Measurements from ENCODE around the gene NFXL1. TPM values are rescaled to one million over a fixed set of nuclear protein-coding genes. Genes with fewer than 3 reads are reported as not detected.

NFXL1 gene
- total and polyA plus RNA-seq, 2 of the 4 experiments (the other 2 are of a cell fraction): 13.9 to 23.1 TPM

DNA sequence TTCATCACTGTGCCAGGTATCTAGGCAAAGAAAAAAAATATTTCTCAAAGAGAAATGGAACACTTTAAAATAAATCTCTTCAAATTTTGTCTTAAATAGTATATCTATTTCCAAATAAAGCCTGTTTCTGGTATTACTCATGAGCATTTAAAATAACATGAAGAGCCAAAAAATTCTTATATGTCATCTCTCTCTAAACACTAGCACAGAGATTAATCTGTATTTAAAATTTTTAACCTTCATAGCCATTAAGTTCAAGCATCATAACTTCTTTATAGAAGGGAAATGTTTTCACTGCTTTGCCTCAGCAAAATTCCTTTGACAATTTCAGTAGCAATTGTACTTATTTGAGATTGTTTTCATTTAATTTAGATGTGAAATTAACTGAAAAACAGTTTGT lies 71.4 kb downstream of the NFXL1 start:
- Histone ChIP-seq H2AK9ac (replicated peaks; ENCODE audit: low read depth, low read length, poor library complexity) (no peak overlapping the region), H2BK20ac (ENCODE audit: low read depth, low read length) (no peak overlapping the region), H3K9me1 (ENCODE audit: insufficient read depth, low read length) (peaks cover 8% of the 10 kb centered on the region), H3K9me3 (ENCODE audit: control insufficient read depth, insufficient read depth, low read length) (no peaks in the 10 kb centered on the region), H2AFZ (replicated peaks; ENCODE audit: low read length, poor library complexity) (no peak overlapping the region), H3K4ac (ENCODE audit: low read depth, low read length) (peak overlapping the region; percentile 87; the same call in 1 of the 2 replicates), H3K14ac (replicated peaks; ENCODE audit: low read depth, low read length) (peak overlapping the region; percentile 89; the same call in 1 of the 2 replicates), H4K91ac (ENCODE audit: insufficient read depth, low read depth, low read length) (peak overlapping the region; percentile 91), H3K27me3 (ENCODE audit: control insufficient read depth, insufficient read depth, low read length) (no peaks in the 10 kb centered on the region), H2BK15ac (ENCODE audit: low read depth, low read length) (peak overlapping the region; percentile 84; the same call in 1 of the 3 replicates), H3K36me3 (ENCODE audit: control insufficient read depth, insufficient read depth, low read length) (no peaks in the 10 kb centered on the region), H4K5ac (ENCODE audit: low read depth, low read length) (no peak overlapping the region), H2AK5ac (ENCODE audit: low read depth, low read length) (no peak overlapping the region), H3K4me2 (ENCODE audit: low read depth, low read length) (0 out of 2 replicates have a peak overlapping the region, but pooled peaks have one; percentile 66), H3K9ac (ENCODE audit: low read depth, low read length) (no peak overlapping the region), H3K4me1 (ENCODE audit: control insufficient read depth, insufficient read depth, low read length) (peaks cover 20% of the 10 kb centered on the region), H2BK5ac (ENCODE audit: low read depth, low read length, poor library complexity, severe bottlenecking) (peak overlapping the region; percentile 96), H3K27ac (ENCODE audit: insufficient read depth, low read length) (peak overlapping the region; percentile 100; the same call in 1 of the 2 replicates), H4K8ac (ENCODE audit: low read depth in 2 of 2, low read length in 2 of 2) (peak overlapping the region; percentile 83 to 94; a peak in 3 of 4 replicates), H2BK120ac (ENCODE audit: low read depth, low read length) (peak overlapping the region; percentile 97), H3K23ac (ENCODE audit: low read depth, low read length) (no peak overlapping the region), H3K56ac (ENCODE audit: extremely low read depth, insufficient read depth, low read length) (no peak overlapping the region), H4K20me1 (ENCODE audit: insufficient read depth, low read length) (no peaks in the 10 kb centered on the region), H3K79me1 (ENCODE audit: low read depth in 1 of 2, low read length in 2 of 2) (no peaks in the 10 kb centered on the region; a peak in 1 of 4 replicates), H3K4me3 (ENCODE audit: insufficient read depth, low read depth, low read length) (no peak overlapping the region), H3K18ac (ENCODE audit: low read depth, low read length) (no peak overlapping the region)
- no peak for TF ChIP-seq CEBPB (IDR thresholded peaks at IDR 0.05; ENCODE audit: low read depth, low read length)
- no peak for TF ChIP-seq CHD1 (IDR thresholded peaks at IDR 0.05; ENCODE audit: low read depth, low read length)
- TF ChIP-seq, protein P1, sequence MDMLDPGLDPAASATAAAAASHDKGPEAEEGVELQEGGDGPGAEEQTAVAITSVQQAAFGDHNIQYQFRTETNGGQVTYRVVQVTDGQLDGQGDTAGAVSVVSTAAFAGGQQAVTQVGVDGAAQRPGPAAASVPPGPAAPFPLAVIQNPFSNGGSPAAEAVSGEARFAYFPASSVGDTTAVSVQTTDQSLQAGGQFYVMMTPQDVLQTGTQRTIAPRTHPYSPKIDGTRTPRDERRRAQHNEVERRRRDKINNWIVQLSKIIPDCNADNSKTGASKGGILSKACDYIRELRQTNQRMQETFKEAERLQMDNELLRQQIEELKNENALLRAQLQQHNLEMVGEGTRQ (IDR thresholded peaks at IDR 0.05; ENCODE audit: low read depth, low read length): no peak
- TF ChIP-seq CTCF (conservative IDR thresholded peaks at IDR 0.05; ENCODE audit: low read depth, low read length): no peak
- TF ChIP-seq MAZ (IDR thresholded peaks at IDR 0.05; ENCODE audit: borderline replicate concordance, low read depth, low read length): no peak
- TF ChIP-seq RCOR1 (IDR thresholded peaks at IDR 0.05; ENCODE audit: insufficient replicate concordance, low read length): no peak
- no peak for TF ChIP-seq POLR2A (IDR thresholded peaks at IDR 0.05; ENCODE audit: low read depth, low read length)
- no peak for TF ChIP-seq RAD21 (IDR thresholded peaks at IDR 0.05; ENCODE audit: low read length)
- no peak for TF ChIP-seq RFX5 (IDR thresholded peaks at IDR 0.05; ENCODE audit: low read depth, low read length)
- in situ Hi-C loops (cut with MboI; ENCODE audit: low sequenced_read_pairs) (no loop called here), dilution Hi-C loops (cut with HindIII; ENCODE audit: low sequenced_read_pairs, unreplicated experiment) (no loop called here), intact Hi-C loops (cut with micrococcal nuclease) (loop anchor here (5.0 kb wide), 1 partner anchor 39 kb away; no protein-coding TSS in a partner anchor)
- ChIA-PET CTCF (no interaction called here), POLR2A (ENCODE audit: unreplicated experiment) (interaction anchor here (1.1 kb wide), 1 partner anchor 10 kb away, joined by 3 read pairs; no protein-coding TSS in a partner anchor)
- DNase-seq (peak; percentile 75), ATAC-seq (ENCODE audit: low read depth) (peak; percentile 80)
- BruUV-seq (replicated peaks): no TSS peak
